WERI-Rb-1 (cell line): Measurements from ENCODE around the gene ASB16.

Experiments
- DNase-seq: peaks from one replicate; pipeline ENCODE4 v3.0.0-alpha.2; 2020
- H3K27ac ChIP-seq: fragments of 250-450 bp; sonication (Bioruptor Pico); 2 replicates; pipeline ENCODE4 v1.5.1; 2020; ENCODE audit warnings: mild to moderate bottlenecking, moderate library complexity
- H3K27me3 ChIP-seq: fragments of 250-450 bp; sonication (Bioruptor Pico); 2 replicates; pipeline ENCODE4 v1.5.1; 2021; ENCODE audit warnings: mild to moderate bottlenecking, low read depth, moderate library complexity; ENCODE audit not compliant: insufficient read depth, severe bottlenecking
- H3K36me3 ChIP-seq: fragments of 250-450 bp; sonication (Bioruptor Pico); 2 replicates; pipeline ENCODE4 v1.5.1; 2020; ENCODE audit warnings: mild to moderate bottlenecking, moderate library complexity
- H3K4me3 ChIP-seq: 2 replicates; pipeline ENCODE4 v1.5.1; 2011; ENCODE audit warnings: low read depth, mild to moderate bottlenecking, control low read depth, low read length
- H3K9me3 ChIP-seq: fragments of 250-450 bp; sonication (Bioruptor Pico); 2 replicates; pipeline ENCODE4 v1.5.1; 2021; ENCODE audit warnings: mild to moderate bottlenecking, moderate library complexity; ENCODE audit not compliant: severe bottlenecking
- CTCF ChIP-seq: IDR thresholded peaks from 2 replicates; pipeline ENCODE4 v1.5.1; 2011; ENCODE audit warnings: low read depth, mild to moderate bottlenecking, control low read depth, inconsistent platforms, low read length

Gene ASB16

GRCh38 chr17:44164476-44164875 is 6.0 kb upstream of the ASB16 start:
- H3K9me3 ChIP-seq: no peaks in the 10 kb centered on the region
- no peak overlapping the region for H3K27ac ChIP-seq
- H3K4me3 ChIP-seq: no peak overlapping the region
- H3K27me3 ChIP-seq: no peaks in the 10 kb centered on the region
- no peak for TF ChIP-seq CTCF
- H3K36me3 ChIP-seq: peaks cover 16% of the 10 kb centered on the region
- DNase-seq: no peak

- 0 out of 2 replicates have a peak, but pooled peaks have one; percentile 6 for TF ChIP-seq CTCF
- H3K4me3 ChIP-seq: no peak overlapping the region
- H3K27me3 ChIP-seq: no peaks in the 10 kb centered on the region
- DNase-seq: no peak
- no peak overlapping the region; the same call in 1 of the 2 replicates for H3K27ac ChIP-seq
- H3K9me3 ChIP-seq: no peaks in the 10 kb centered on the region
- peaks cover 4% of the 10 kb centered on the region; the same call in 1 of the 2 replicates for H3K36me3 ChIP-seq
Measured at GRCh38 chr17:44167181-44167861, 3.2 kb upstream of the ASB16 start.

- H3K4me3 ChIP-seq: no peak overlapping the region
- peaks cover 9% of the 10 kb centered on the region for H3K36me3 ChIP-seq
- H3K9me3 ChIP-seq: no peaks in the 10 kb centered on the region
- H3K27me3 ChIP-seq: no peaks in the 10 kb centered on the region
- DNase-seq: no peak
- no peak for TF ChIP-seq CTCF
- peak overlapping the region; percentile 76 for H3K27ac ChIP-seq
Measured at GRCh38 chr17:44170135-44170498, 387 bp upstream of the ASB16 start.

- H3K36me3 ChIP-seq: peaks cover 24% of the 10 kb centered on the region
- H3K9me3 ChIP-seq: no peaks in the 10 kb centered on the region
- no peak for TF ChIP-seq CTCF
- H3K27me3 ChIP-seq: no peaks in the 10 kb centered on the region
- no peak for DNase-seq
- no peak overlapping the region for H3K4me3 ChIP-seq
- H3K27ac ChIP-seq: 0 out of 2 replicates have a peak overlapping the region, but pooled peaks have one; percentile 18
Measured at GRCh38 chr17:44171931-44172455, 1.5 kb downstream of the ASB16 start.

- TF ChIP-seq CTCF: no peak
- Histone ChIP-seq H3K27ac (no peak overlapping the region), H3K4me3 (no peak overlapping the region), H3K9me3 (no peaks in the 10 kb centered on the region), H3K36me3 (peaks cover 48% of the 10 kb centered on the region), H3K27me3 (no peaks in the 10 kb centered on the region)
- DNase-seq: no peak
Measured at GRCh38 chr17:44174427-44174826, 3.9 kb downstream of the ASB16 start.

- Histone ChIP-seq H3K9me3 (no peaks in the 10 kb centered on the region), H3K27me3 (no peaks in the 10 kb centered on the region), H3K4me3 (no peak overlapping the region), H3K36me3 (peaks cover 48% of the 10 kb centered on the region), H3K27ac (no peak overlapping the region)
- no peak for TF ChIP-seq CTCF
- no peak for DNase-seq
Measured at GRCh38 chr17:44176257-44176656, 5.8 kb downstream of the ASB16 start.
